ENCODE results near the gene DNAJC3.

GRCh38 chr13:95676105-95676761, 706 bp upstream of the DNAJC3 start:
- no peak for TF ChIP-seq CTCF (IDR thresholded peaks at IDR 0.05 in 4 of 5, conservative IDR thresholded peaks at IDR 0.05 in 1 of 5)
- no peak for TF ChIP-seq POLR2A (IDR thresholded peaks at IDR 0.05)

All from gastrocnemius medialis (tissue), 4 donors.